GM21717 (cell line): ENCODE data around the gene QSOX1.

Source experiments
- ATAC-seq: cut with Tn5 transposase; IDR thresholded peaks from one replicate; pipeline ENCODE4 v1.9.1; 2021; ENCODE audit warnings: mild to moderate bottlenecking, moderate library complexity; ENCODE audit not compliant: unreplicated experiment

Gene QSOX1

GRCh38 chr1:180231936-180232335 lies 77.3 kb downstream of the QSOX1 start:
- no peak for ATAC-seq

DNA sequence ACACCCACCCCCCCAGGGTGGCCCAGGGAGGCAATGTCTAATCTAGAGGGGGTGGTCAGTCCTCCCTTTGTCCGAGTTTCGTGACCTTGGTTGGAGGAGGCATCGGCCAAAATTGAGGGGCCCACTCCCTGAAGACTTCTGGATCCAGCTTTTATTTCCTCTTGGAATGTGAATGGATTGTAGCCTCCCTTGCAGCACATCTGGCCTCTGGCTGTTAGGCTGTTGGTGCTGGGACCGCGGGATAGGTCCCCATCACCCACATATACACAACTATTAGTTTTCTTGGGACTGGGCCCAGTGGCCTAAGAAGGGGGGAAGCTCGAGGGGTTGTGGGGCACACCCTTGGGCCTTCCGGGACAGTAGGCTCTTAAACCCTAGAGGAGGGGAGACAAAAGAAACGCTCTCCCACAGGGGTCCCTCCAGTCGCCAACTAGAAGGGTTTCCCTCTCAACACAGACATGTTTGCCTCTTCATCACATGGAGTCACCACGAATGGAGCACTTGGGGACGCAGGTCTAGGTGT lies 77.9 kb downstream of the QSOX1 start:
- no peak for ATAC-seq

GRCh38 chr1:180233191-180234011 lies 78.7 kb downstream of the QSOX1 start:
- ATAC-seq, result no peak

- no peak for ATAC-seq
These were observed 79.9 kb downstream of the QSOX1 start for GRCh38 chr1:180234369-180235076.

GRCh38 chr1:180235077-180235501 lies 80.4 kb downstream of the QSOX1 start:
- no peak for ATAC-seq

DNA sequence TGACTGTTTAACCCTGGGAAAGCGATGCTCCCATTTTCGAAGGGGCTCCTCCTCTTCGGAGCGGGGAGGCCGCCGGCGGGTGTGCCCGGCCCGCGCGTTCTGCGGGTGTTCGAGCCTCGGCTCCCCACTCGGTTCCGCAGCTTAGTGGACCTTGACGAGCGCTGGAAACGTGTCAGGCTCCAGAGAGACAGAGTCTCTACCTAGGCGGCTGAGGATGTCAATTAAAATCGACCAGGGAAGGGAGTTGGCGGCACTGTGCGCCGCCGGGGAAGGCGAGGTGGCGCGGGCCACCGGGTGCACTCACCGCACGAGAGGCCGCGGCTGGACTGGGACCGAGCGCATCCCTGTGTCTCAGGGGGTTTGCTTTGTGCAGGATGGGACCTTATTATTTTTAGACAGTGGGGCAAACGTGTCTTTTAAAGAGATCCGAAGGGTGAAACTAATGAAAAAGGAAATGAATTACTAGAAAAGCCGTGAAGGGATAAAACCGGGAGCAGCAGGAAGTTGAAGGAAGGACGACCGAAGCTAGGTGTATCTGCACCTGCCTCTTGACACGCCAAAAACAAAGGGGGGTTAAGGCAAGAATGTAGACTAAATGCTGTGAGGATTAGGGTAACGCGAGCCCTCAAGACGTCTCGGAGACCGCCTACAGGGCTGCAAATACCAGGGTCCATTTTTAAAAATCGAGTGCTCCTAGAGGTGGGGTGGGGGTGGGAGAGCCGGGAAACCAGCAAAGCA lies 81.0 kb downstream of the QSOX1 start:
- no peak for ATAC-seq

GRCh38 chr1:180236698-180237509 lies 82.2 kb downstream of the QSOX1 start:
- ATAC-seq, result no peak

DNA sequence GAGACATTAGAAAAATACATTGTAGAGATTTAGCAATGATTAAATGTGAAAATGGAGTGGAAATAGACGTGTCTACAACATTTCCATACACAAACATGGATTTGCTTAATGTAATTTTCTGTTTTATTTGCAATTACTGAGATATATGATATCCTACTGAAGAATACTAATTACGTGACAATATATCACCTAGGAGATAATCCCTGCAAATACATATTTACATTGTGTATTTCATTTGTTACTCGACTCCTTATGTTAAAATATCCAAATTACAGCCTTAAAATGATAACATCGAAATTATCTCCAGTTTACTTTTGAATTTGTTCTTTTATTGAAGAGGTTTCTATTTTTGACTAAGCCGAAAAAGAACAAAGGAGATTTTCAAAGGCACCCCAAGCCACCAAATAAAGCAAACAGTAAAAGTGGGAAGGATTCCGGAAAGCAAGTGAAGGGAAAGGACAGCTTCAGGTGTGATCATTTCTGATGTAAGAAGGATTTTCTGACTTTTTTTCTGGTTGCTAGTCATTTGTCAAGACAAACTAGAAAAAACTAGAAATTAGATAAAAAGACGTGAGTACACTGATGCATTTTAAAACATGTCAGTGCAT lies 83.3 kb downstream of the QSOX1 start:
- ATAC-seq, result no peak

GRCh38 chr1:180238675-180239074 lies 84.0 kb downstream of the QSOX1 start:
- ATAC-seq, result no peak

- ATAC-seq, result no peak
These were observed 84.8 kb downstream of the QSOX1 start for GRCh38 chr1:180239145-180240096.

- no peak for ATAC-seq
These were observed 87.3 kb downstream of the QSOX1 start for GRCh38 chr1:180241716-180242544.

DNA sequence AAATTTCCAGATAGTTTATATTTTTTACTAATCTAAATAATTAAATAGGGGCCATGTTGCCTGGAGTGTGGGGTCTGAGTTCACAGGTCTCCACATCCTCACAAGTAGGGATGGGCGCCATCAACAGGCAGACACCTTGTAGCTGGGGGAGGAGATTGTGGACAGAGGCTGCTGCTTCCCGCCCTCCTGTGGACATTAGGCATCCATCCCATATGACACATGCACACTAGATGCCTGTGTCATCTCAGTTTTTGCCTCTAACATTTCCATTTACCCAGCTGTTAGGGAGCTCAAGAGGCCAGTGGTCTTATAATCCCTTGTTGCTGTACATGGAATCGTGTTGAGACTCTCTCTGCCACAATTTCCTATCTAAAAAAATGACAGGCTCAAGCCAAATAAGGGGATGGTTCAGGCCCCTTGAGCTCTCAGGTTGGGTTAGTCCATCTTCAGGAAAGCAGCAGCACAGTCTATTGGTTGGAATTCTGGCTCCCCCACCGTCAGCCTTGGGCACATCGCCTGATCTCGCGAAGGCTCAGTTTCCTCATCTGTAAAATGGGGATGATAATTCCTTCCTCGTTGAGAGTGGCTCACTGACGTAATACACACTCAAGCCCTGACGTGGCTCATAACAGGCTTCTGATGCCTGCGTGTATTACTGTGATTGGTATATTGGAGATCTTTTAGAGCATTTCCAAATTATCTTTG lies 89.0 kb downstream of the QSOX1 start:
- no peak for ATAC-seq

- ATAC-seq, result no peak
These were observed 90.2 kb downstream of the QSOX1 start for GRCh38 chr1:180244840-180245239.

- no peak for ATAC-seq
These were observed 91.9 kb downstream of the QSOX1 start for GRCh38 chr1:180246579-180246978.

DNA sequence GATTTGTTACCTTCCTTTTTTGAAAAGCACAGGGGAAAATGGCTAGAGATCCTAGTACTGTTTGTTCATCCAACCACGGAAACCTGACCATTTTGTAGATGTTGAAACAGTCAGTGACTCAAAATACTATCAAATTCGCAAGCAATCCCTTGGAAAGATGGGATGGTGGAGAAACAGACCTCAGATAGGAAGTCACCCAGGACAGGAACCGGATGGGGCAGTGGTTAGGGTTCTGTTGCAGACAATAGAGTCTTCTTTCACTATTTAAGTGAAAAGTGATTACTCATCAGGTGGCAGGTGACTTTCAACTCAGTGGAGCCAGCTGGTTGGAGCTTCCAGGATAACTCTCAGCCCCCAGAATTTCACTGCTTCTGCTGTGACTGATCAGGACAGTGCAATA lies 92.4 kb downstream of the QSOX1 start:
- no peak for ATAC-seq

- ATAC-seq, result no peak
These were observed 92.9 kb downstream of the QSOX1 start for GRCh38 chr1:180247580-180247979.

- ATAC-seq, result no peak
These were observed 93.5 kb downstream of the QSOX1 start for GRCh38 chr1:180248176-180248575.
